Muscle layer of colon (tissue), 2 donors: ENCODE results near the gene THAP8.
A peak's percentile ranks its signal among the peaks of the same experiment; 100 is the strongest.

ENCODE experiments used
- H3K27ac ChIP-seq: one replicate; pipeline ENCODE4 v1.7.0; 2013; ENCODE audit warnings: low read depth, mild to moderate bottlenecking, low read length, moderate library complexity
- H3K27me3 ChIP-seq, 2 donors: one replicate each; pipeline ENCODE4 v1.7.0; 2013; ENCODE audit warnings: low read length in 2 of 2, mild to moderate bottlenecking in 2 of 2; ENCODE audit not compliant: insufficient read depth in 2 of 2, control insufficient read depth in 1 of 2
- H3K36me3 ChIP-seq: one replicate; pipeline ENCODE4 v1.7.0; 2013; ENCODE audit warnings: mild to moderate bottlenecking, low read length; ENCODE audit not compliant: insufficient read depth
- H3K4me1 ChIP-seq: one replicate; pipeline ENCODE4 v1.7.0; 2013; ENCODE audit warnings: mild to moderate bottlenecking, low read length; ENCODE audit not compliant: insufficient read depth
- H3K4me3 ChIP-seq, 2 donors: one replicate each; pipeline ENCODE4 v1.7.0; 2013; ENCODE audit warnings: low read length in 2 of 2, low read depth in 1 of 2, mild to moderate bottlenecking in 1 of 2, moderate library complexity in 1 of 2
- H3K9ac ChIP-seq: one replicate; pipeline ENCODE4 v1.7.0; 2013; ENCODE audit warnings: low read length
- H3K9me3 ChIP-seq: one replicate; pipeline ENCODE4 v1.7.0; 2013; ENCODE audit warnings: mild to moderate bottlenecking, low read length
- donor health status: abdominal sarcoma.
- donor health status: Adenocarcinoma of cecum.

The THAP8 gene

GRCh38 chr19:36064826-36065225 lies 10.7 kb upstream of the THAP8 start:
- H3K4me3 ChIP-seq = no peak overlapping the region
- H3K4me1 ChIP-seq = no peaks in the 10 kb centered on the region
- no peak overlapping the region for H3K9ac ChIP-seq
- no peaks in the 10 kb centered on the region for H3K9me3 ChIP-seq
- H3K36me3 ChIP-seq = no peaks in the 10 kb centered on the region
- no peak overlapping the region for H3K27ac ChIP-seq
- H3K27me3 ChIP-seq = no peaks in the 10 kb centered on the region

GRCh38 chr19:36061367-36061766 lies 7.3 kb upstream of the THAP8 start:
- Histone ChIP-seq H3K27me3 (no peaks in the 10 kb centered on the region), H3K4me1 (no peaks in the 10 kb centered on the region), H3K27ac (no peak overlapping the region), H3K4me3 (no peak overlapping the region), H3K36me3 (no peaks in the 10 kb centered on the region), H3K9me3 (no peaks in the 10 kb centered on the region), H3K9ac (no peak overlapping the region)

- H3K27me3 ChIP-seq = no peaks in the 10 kb centered on the region
- no peaks in the 10 kb centered on the region for H3K9me3 ChIP-seq
- H3K4me1 ChIP-seq = peaks cover 2% of the 10 kb centered on the region
- no peak overlapping the region for H3K27ac ChIP-seq
- H3K4me3 ChIP-seq = no peak overlapping the region
- no peak overlapping the region for H3K9ac ChIP-seq
- no peaks in the 10 kb centered on the region for H3K36me3 ChIP-seq
These were observed 6.3 kb upstream of the THAP8 start for GRCh38 chr19:36060430-36060829.

GRCh38 chr19:36059180-36059910 lies 5.3 kb upstream of the THAP8 start:
- H3K27me3 ChIP-seq = no peaks in the 10 kb centered on the region
- H3K27ac ChIP-seq = no peak overlapping the region
- H3K4me1 ChIP-seq = peaks cover 6% of the 10 kb centered on the region

GRCh38 chr19:36058481-36059179 lies 4.5 kb upstream of the THAP8 start:
- Histone ChIP-seq H3K9me3 (no peaks in the 10 kb centered on the region), H3K27ac (no peak overlapping the region), H3K27me3 (no peaks in the 10 kb centered on the region), H3K36me3 (no peaks in the 10 kb centered on the region), H3K4me1 (peaks cover 6% of the 10 kb centered on the region), H3K9ac (no peak overlapping the region), H3K4me3 (no peak overlapping the region)

More at GRCh38 chr19:36059180-36059910, 5.3 kb upstream of the THAP8 start:
- Histone ChIP-seq H3K4me3 (no peak overlapping the region), H3K9me3 (no peaks in the 10 kb centered on the region), H3K36me3 (no peaks in the 10 kb centered on the region), H3K9ac (no peak overlapping the region)

GRCh38 chr19:36054733-36055686 lies 925 bp upstream of the THAP8 start, which contains the start of gene WDR62:
Gene WDR62 (plus strand): TSS chr19:36054897. CDS start chr19:36054972, 75 bp downstream.
- peaks cover 20% of the 10 kb centered on the region for H3K4me1 ChIP-seq
- H3K27ac ChIP-seq = peak within 1 kb of the TSS; percentile 93
- H3K36me3 ChIP-seq = no peaks in the 10 kb centered on the region
- H3K9me3 ChIP-seq = no peaks in the 10 kb centered on the region
- H3K9ac ChIP-seq = peak within 1 kb of the TSS; percentile 65
- no peaks in the 10 kb centered on the region for H3K27me3 ChIP-seq
- peak within 1 kb of the TSS; percentile 62 to 98 for H3K4me3 ChIP-seq

- no peak overlapping the region for H3K27ac ChIP-seq
- no peak overlapping the region for H3K9ac ChIP-seq
- H3K36me3 ChIP-seq = no peaks in the 10 kb centered on the region
- H3K9me3 ChIP-seq = no peaks in the 10 kb centered on the region
- H3K4me3 ChIP-seq = no peak overlapping the region
- peaks cover 24% of the 10 kb centered on the region for H3K4me1 ChIP-seq
- H3K27me3 ChIP-seq = no peaks in the 10 kb centered on the region
These were observed 2.4 kb downstream of the THAP8 start for GRCh38 chr19:36051637-36052036.

GRCh38 chr19:36051236-36051635 lies 2.8 kb downstream of the THAP8 start:
- Histone ChIP-seq H3K27me3 (no peaks in the 10 kb centered on the region), H3K4me1 (peaks cover 28% of the 10 kb centered on the region), H3K27ac (no peak overlapping the region), H3K36me3 (no peaks in the 10 kb centered on the region), H3K4me3 (no peak overlapping the region), H3K9me3 (no peaks in the 10 kb centered on the region), H3K9ac (no peak overlapping the region)

- no peaks in the 10 kb centered on the region for H3K9me3 ChIP-seq
- no peaks in the 10 kb centered on the region for H3K36me3 ChIP-seq
- H3K27me3 ChIP-seq = no peaks in the 10 kb centered on the region
- no peak overlapping the region for H3K27ac ChIP-seq
- peaks cover 25% of the 10 kb centered on the region for H3K4me1 ChIP-seq
- H3K9ac ChIP-seq = no peak overlapping the region
- no peak overlapping the region for H3K4me3 ChIP-seq
These were observed 4.9 kb downstream of the THAP8 start for GRCh38 chr19:36049080-36049698.

- no peaks in the 10 kb centered on the region for H3K36me3 ChIP-seq
- H3K4me1 ChIP-seq = peaks cover 35% of the 10 kb centered on the region
- no peak overlapping the region for H3K9ac ChIP-seq
- H3K27me3 ChIP-seq = no peaks in the 10 kb centered on the region
- no peaks in the 10 kb centered on the region for H3K9me3 ChIP-seq
- no peak overlapping the region for H3K4me3 ChIP-seq
- no peak overlapping the region for H3K27ac ChIP-seq
These were observed 6.2 kb downstream of the THAP8 start for GRCh38 chr19:36047835-36048234.
